GM23338 (cell line): ENCODE data around the gene NLGN1. TPM values are rescaled to one million over a fixed set of nuclear protein-coding genes. Genes with fewer than 3 reads are reported as not detected.

Source experiments
- ATAC-seq: fragments of 200-7000 bp; cut with Tn5 transposase; 3 replicates; pipeline ENCODE4 v1.9.1; 2020
- DNase-seq: peaks from one replicate; pipeline ENCODE4 v3.0.0-alpha.2; 2015; ENCODE audit warnings: low spot score
- H2AFZ ChIP-seq: fragments of 200-600 bp; sonication (generic); 2 replicates; pipeline ENCODE4 v1.8.0; 2016; ENCODE audit warnings: antibody characterized with exemption, mild to moderate bottlenecking, moderate library complexity
- H3F3A ChIP-seq: fragments of 200-600 bp; sonication (generic); replicated peaks from 2 replicates; pipeline ENCODE4 v1.8.0; 2017; ENCODE audit warnings: antibody characterized with exemption, mixed run types, low read depth
- H3K27ac ChIP-seq: fragments of 200-600 bp; sonication (generic); 2 replicates; pipeline ENCODE4 v1.6.1; 2016; ENCODE audit warnings: low read depth
- H3K27me3 ChIP-seq: fragments of 200-600 bp; sonication (generic); 2 replicates; pipeline ENCODE4 v1.8.0; 2016; ENCODE audit warnings: mild to moderate bottlenecking, mixed run types, moderate library complexity; ENCODE audit not compliant: insufficient read depth
- H3K36me3 ChIP-seq: fragments of 200-600 bp; sonication (generic); 2 replicates; pipeline ENCODE4 v1.8.0; 2016; ENCODE audit warnings: mild to moderate bottlenecking; ENCODE audit not compliant: insufficient read depth
- H3K4me1 ChIP-seq: fragments of 200-600 bp; sonication (generic); 2 replicates; pipeline ENCODE4 v1.8.0; 2016; ENCODE audit warnings: mild to moderate bottlenecking, moderate library complexity; ENCODE audit not compliant: insufficient read depth
- H3K4me2 ChIP-seq: fragments of 200-600 bp; sonication (generic); 2 replicates; pipeline ENCODE4 v1.7.1; 2017; ENCODE audit warnings: mixed run types
- H3K4me3 ChIP-seq: fragments of 200-600 bp; sonication (generic); 2 replicates; pipeline ENCODE4 v1.6.1; 2016; ENCODE audit warnings: mixed run types
- H3K79me2 ChIP-seq: fragments of 200-600 bp; sonication (generic); replicated peaks from 2 replicates; pipeline ENCODE4 v1.8.0; 2017; ENCODE audit warnings: mild to moderate bottlenecking; ENCODE audit not compliant: insufficient read depth
- H3K9me2 ChIP-seq: fragments of 200-600 bp; sonication (generic); 2 replicates; pipeline ENCODE4 v1.8.0; 2017; ENCODE audit not compliant: insufficient read depth
- H4K20me1 ChIP-seq: fragments of 200-600 bp; sonication (generic); replicated peaks from 2 replicates; pipeline ENCODE4 v1.8.0; 2017; ENCODE audit warnings: mild to moderate bottlenecking; ENCODE audit not compliant: insufficient read depth
- H3K27ac Mint-ChIP-seq: 2 replicates; pipeline ENCODE4 v1.8.0; 2020; ENCODE audit warnings: inconsistent platforms, mild to moderate bottlenecking, moderate library complexity, mixed read lengths
- H3K27me3 Mint-ChIP-seq: 3 replicates; pipeline ENCODE4 v1.8.0; 2022; ENCODE audit warnings: low read depth, mild to moderate bottlenecking, moderate library complexity, mixed read lengths, inconsistent platforms; ENCODE audit not compliant: insufficient read depth, poor library complexity
- H3K36me3 Mint-ChIP-seq: 3 replicates; pipeline ENCODE4 v1.8.0; 2021; ENCODE audit warnings: low read depth, mild to moderate bottlenecking, inconsistent platforms, moderate library complexity, mixed read lengths
- H3K4me1 Mint-ChIP-seq: 3 replicates; pipeline ENCODE4 v1.8.0; 2020; ENCODE audit warnings: mild to moderate bottlenecking, inconsistent platforms, mixed read lengths
- H3K4me3 Mint-ChIP-seq: 3 replicates; pipeline ENCODE4 v1.8.0; 2021; ENCODE audit warnings: moderate library complexity, mild to moderate bottlenecking, inconsistent platforms, mixed read lengths
- H3K9me3 Mint-ChIP-seq: 3 replicates; pipeline ENCODE4 v1.8.0; 2020; ENCODE audit warnings: moderate library complexity, mild to moderate bottlenecking, inconsistent platforms, mixed read lengths
- CREB1 ChIP-seq: fragments of 250-450 bp; sonication (Bioruptor Pico); IDR thresholded peaks from 2 replicates; pipeline ENCODE4 v1.5.0; 2020; ENCODE audit warnings: low read depth, mild to moderate bottlenecking, moderate library complexity
- EZH2 ChIP-seq: fragments of 200-600 bp; sonication (generic); IDR thresholded peaks from one replicate; pipeline ENCODE4 v1.8.0; 2017; ENCODE audit warnings: antibody characterized with exemption, mild to moderate bottlenecking, low read depth; ENCODE audit not compliant: unreplicated experiment
- EZH2phosphoT487 ChIP-seq: fragments of 200-600 bp; sonication (generic); IDR thresholded peaks from one replicate; pipeline ENCODE4 v1.8.1; 2018; ENCODE audit warnings: antibody characterized with exemption; ENCODE audit not compliant: unreplicated experiment
- JUNB ChIP-seq: IDR thresholded peaks from one replicate; pipeline ENCODE4 v1.6.1; 2016; ENCODE audit warnings: antibody characterized with exemption; ENCODE audit not compliant: unreplicated experiment
- NANOG ChIP-seq: IDR thresholded peaks from 2 replicates; pipeline ENCODE4 v1.6.1; 2016; ENCODE audit warnings: antibody characterized with exemption, borderline replicate concordance
- POLR2AphosphoS5 ChIP-seq: IDR thresholded peaks from 2 replicates; pipeline ENCODE4 v1.6.1; 2016; ENCODE audit warnings: antibody characterized with exemption, low read depth
- STAT1 ChIP-seq: IDR thresholded peaks from one replicate; pipeline ENCODE4 v1.6.1; 2016; ENCODE audit warnings: antibody characterized with exemption; ENCODE audit not compliant: unreplicated experiment
- ZNF114 ChIP-seq: fragments of 250-450 bp; sonication (Bioruptor Pico); IDR thresholded peaks from 2 replicates; pipeline ENCODE4 v1.5.0; 2020; ENCODE audit warnings: mild to moderate bottlenecking, moderate library complexity
- ZNF331 ChIP-seq: fragments of 250-450 bp; sonication (Bioruptor Pico); IDR thresholded peaks from 2 replicates; pipeline ENCODE4 v1.5.0; 2020; ENCODE audit warnings: low read depth, mild to moderate bottlenecking, moderate library complexity
- polyA plus RNA-seq: library from polyadenylated mRNA; unstranded; fragments of >200 nt; fragmentation: Nextera tagmentation; extraction: Ambion mirVana; gene quantifications from 2 replicates; pipeline ENCODE4 v1.2.1, GENCODE V29; 2016
- total RNA-seq: library from RNA; depleted of rRNA; stranded (reverse); fragments of >200 nt; shearing (Covaris generic); gene quantifications from 2 replicates; pipeline ENCODE4 v1.2.3, GENCODE V29; 2014
- TF ChIP-seq, protein P1 (sequence below), 2 experiments: fragments of 200-600 bp in 1 of 2; sonication (generic) in 1 of 2; conservative IDR thresholded peaks; 2 replicates each; pipeline versions ENCODE4 v1.5.1 to v1.6.1; 2016 to 2017; ENCODE audit warnings: antibody characterized with exemption in 2 of 2, low read depth in 2 of 2, mild to moderate bottlenecking in 2 of 2, moderate library complexity in 1 of 2
- TF ChIP-seq, protein P2 (sequence below): IDR thresholded peaks from one replicate; pipeline ENCODE4 v1.6.1; 2018; ENCODE audit warnings: antibody characterized with exemption; ENCODE audit not compliant: unreplicated experiment
- TF ChIP-seq, protein P3 (sequence below): IDR thresholded peaks from 2 replicates; pipeline ENCODE4 v1.6.1; 2016; ENCODE audit warnings: antibody characterized with exemption
- TF ChIP-seq, protein P4 (sequence below): fragments of 250-450 bp; sonication (Bioruptor Pico); IDR thresholded peaks from 2 replicates; pipeline ENCODE4 v1.5.0; 2020; ENCODE audit warnings: mild to moderate bottlenecking, moderate library complexity

The NLGN1 gene
- total and polyA plus RNA-seq, 2 experiments from 2014 or later = 6.5 to 18.6 TPM

DNA sequence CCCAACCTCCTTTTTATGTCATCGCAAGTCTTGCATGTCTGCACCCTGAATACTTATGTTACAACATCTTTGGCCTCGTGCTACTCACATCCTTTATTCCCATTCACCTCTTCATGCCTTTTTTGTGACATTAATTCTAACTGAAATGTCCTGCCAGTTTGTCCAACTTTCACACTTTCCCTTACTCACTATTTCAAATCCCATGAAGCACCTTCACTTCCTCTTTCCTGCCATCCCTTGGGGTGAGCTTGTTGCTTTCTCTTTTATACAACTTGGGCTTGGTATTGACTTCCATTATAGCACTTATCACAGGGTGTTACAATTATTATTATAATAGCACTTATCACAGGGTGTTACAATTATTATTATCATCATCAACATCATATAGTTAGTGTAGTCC, 496.3 kb downstream of the NLGN1 start:
- H3K4me3 Mint-ChIP-seq = no peak overlapping the region
- no peak overlapping the region for H2AFZ ChIP-seq
- peaks cover 17% of the 10 kb centered on the region for H3K4me1 Mint-ChIP-seq
- H3K4me2 ChIP-seq = no peak overlapping the region
- DNase-seq (no peak), ATAC-seq (no peak)
- no peaks in the 10 kb centered on the region for H3K36me3 Mint-ChIP-seq
- H3K4me3 ChIP-seq = no peak overlapping the region
- TF ChIP-seq STAT1 (no peak), NANOG (no peak), ZNF331 (CRISPR knock-in tag) (no peak), EZH2 (no peak), EZH2phosphoT487 (no peak), CREB1 (CRISPR knock-in tag) (no peak), POLR2AphosphoS5 (no peak), ZNF114 (CRISPR knock-in tag) (no peak), JUNB (no peak)
- TF ChIP-seq, protein P1, sequence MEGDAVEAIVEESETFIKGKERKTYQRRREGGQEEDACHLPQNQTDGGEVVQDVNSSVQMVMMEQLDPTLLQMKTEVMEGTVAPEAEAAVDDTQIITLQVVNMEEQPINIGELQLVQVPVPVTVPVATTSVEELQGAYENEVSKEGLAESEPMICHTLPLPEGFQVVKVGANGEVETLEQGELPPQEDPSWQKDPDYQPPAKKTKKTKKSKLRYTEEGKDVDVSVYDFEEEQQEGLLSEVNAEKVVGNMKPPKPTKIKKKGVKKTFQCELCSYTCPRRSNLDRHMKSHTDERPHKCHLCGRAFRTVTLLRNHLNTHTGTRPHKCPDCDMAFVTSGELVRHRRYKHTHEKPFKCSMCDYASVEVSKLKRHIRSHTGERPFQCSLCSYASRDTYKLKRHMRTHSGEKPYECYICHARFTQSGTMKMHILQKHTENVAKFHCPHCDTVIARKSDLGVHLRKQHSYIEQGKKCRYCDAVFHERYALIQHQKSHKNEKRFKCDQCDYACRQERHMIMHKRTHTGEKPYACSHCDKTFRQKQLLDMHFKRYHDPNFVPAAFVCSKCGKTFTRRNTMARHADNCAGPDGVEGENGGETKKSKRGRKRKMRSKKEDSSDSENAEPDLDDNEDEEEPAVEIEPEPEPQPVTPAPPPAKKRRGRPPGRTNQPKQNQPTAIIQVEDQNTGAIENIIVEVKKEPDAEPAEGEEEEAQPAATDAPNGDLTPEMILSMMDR (conservative IDR thresholded peaks at IDR 0.05; ENCODE audit: low read depth in 2 of 2) = no peak
- TF ChIP-seq, protein P2, sequence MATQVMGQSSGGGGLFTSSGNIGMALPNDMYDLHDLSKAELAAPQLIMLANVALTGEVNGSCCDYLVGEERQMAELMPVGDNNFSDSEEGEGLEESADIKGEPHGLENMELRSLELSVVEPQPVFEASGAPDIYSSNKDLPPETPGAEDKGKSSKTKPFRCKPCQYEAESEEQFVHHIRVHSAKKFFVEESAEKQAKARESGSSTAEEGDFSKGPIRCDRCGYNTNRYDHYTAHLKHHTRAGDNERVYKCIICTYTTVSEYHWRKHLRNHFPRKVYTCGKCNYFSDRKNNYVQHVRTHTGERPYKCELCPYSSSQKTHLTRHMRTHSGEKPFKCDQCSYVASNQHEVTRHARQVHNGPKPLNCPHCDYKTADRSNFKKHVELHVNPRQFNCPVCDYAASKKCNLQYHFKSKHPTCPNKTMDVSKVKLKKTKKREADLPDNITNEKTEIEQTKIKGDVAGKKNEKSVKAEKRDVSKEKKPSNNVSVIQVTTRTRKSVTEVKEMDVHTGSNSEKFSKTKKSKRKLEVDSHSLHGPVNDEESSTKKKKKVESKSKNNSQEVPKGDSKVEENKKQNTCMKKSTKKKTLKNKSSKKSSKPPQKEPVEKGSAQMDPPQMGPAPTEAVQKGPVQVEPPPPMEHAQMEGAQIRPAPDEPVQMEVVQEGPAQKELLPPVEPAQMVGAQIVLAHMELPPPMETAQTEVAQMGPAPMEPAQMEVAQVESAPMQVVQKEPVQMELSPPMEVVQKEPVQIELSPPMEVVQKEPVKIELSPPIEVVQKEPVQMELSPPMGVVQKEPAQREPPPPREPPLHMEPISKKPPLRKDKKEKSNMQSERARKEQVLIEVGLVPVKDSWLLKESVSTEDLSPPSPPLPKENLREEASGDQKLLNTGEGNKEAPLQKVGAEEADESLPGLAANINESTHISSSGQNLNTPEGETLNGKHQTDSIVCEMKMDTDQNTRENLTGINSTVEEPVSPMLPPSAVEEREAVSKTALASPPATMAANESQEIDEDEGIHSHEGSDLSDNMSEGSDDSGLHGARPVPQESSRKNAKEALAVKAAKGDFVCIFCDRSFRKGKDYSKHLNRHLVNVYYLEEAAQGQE = no peak
- TF ChIP-seq, protein P3, sequence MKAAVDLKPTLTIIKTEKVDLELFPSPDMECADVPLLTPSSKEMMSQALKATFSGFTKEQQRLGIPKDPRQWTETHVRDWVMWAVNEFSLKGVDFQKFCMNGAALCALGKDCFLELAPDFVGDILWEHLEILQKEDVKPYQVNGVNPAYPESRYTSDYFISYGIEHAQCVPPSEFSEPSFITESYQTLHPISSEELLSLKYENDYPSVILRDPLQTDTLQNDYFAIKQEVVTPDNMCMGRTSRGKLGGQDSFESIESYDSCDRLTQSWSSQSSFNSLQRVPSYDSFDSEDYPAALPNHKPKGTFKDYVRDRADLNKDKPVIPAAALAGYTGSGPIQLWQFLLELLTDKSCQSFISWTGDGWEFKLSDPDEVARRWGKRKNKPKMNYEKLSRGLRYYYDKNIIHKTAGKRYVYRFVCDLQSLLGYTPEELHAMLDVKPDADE = no peak
- TF ChIP-seq, protein P4, sequence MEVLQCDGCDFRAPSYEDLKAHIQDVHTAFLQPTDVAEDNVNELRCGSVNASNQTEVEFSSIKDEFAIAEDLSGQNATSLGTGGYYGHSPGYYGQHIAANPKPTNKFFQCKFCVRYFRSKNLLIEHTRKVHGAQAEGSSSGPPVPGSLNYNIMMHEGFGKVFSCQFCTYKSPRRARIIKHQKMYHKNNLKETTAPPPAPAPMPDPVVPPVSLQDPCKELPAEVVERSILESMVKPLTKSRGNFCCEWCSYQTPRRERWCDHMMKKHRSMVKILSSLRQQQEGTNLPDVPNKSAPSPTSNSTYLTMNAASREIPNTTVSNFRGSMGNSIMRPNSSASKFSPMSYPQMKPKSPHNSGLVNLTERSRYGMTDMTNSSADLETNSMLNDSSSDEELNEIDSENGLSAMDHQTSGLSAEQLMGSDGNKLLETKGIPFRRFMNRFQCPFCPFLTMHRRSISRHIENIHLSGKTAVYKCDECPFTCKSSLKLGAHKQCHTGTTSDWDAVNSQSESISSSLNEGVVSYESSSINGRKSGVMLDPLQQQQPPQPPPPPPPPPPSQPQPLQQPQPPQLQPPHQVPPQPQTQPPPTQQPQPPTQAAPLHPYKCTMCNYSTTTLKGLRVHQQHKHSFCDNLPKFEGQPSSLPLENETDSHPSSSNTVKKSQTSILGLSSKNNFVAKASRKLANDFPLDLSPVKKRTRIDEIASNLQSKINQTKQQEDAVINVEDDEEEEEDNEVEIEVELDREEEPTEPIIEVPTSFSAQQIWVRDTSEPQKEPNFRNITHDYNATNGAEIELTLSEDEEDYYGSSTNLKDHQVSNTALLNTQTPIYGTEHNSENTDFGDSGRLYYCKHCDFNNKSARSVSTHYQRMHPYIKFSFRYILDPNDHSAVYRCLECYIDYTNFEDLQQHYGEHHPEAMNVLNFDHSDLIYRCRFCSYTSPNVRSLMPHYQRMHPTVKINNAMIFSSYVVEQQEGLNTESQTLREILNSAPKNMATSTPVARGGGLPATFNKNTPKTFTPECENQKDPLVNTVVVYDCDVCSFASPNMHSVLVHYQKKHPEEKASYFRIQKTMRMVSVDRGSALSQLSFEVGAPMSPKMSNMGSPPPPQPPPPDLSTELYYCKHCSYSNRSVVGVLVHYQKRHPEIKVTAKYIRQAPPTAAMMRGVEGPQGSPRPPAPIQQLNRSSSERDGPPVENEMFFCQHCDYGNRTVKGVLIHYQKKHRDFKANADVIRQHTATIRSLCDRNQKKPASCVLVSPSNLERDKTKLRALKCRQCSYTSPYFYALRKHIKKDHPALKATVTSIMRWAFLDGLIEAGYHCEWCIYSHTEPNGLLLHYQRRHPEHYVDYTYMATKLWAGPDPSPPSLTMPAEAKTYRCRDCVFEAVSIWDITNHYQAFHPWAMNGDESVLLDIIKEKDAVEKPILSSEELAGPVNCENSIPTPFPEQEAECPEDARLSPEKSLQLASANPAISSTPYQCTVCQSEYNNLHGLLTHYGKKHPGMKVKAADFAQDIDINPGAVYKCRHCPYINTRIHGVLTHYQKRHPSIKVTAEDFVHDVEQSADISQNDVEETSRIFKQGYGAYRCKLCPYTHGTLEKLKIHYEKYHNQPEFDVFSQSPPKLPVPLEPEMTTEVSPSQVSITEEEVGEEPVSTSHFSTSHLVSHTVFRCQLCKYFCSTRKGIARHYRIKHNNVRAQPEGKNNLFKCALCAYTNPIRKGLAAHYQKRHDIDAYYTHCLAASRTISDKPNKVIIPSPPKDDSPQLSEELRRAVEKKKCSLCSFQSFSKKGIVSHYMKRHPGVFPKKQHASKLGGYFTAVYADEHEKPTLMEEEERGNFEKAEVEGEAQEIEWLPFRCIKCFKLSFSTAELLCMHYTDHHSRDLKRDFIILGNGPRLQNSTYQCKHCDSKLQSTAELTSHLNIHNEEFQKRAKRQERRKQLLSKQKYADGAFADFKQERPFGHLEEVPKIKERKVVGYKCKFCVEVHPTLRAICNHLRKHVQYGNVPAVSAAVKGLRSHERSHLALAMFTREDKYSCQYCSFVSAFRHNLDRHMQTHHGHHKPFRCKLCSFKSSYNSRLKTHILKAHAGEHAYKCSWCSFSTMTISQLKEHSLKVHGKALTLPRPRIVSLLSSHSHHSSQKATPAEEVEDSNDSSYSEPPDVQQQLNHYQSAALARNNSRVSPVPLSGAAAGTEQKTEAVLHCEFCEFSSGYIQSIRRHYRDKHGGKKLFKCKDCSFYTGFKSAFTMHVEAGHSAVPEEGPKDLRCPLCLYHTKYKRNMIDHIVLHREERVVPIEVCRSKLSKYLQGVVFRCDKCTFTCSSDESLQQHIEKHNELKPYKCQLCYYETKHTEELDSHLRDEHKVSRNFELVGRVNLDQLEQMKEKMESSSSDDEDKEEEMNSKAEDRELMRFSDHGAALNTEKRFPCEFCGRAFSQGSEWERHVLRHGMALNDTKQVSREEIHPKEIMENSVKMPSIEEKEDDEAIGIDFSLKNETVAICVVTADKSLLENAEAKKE = no peak
- H3K27ac Mint-ChIP-seq = no peak overlapping the region
- no peaks in the 10 kb centered on the region for H3K36me3 ChIP-seq
- no peaks in the 10 kb centered on the region for H3F3A ChIP-seq
- H3K27me3 Mint-ChIP-seq = peaks cover 4% of the 10 kb centered on the region
- H3K4me1 ChIP-seq = no peaks in the 10 kb centered on the region
- no peaks in the 10 kb centered on the region for H4K20me1 ChIP-seq
- no peak overlapping the region for H3K27ac ChIP-seq
- H3K79me2 ChIP-seq = no peaks in the 10 kb centered on the region
- no peaks in the 10 kb centered on the region for H3K27me3 ChIP-seq
- no peaks in the 10 kb centered on the region for H3K9me2 ChIP-seq
- H3K9me3 Mint-ChIP-seq = no peaks in the 10 kb centered on the region
